ENCODE measurements around the gene TANC1. TPM values are rescaled to one million over a fixed set of nuclear protein-coding genes. Genes with fewer than 3 reads are reported as not detected.
A peak's percentile ranks its signal among the peaks of the same experiment; 100 is the strongest.

TANC1 gene
- total RNA-seq, 1 experiment from 2014 or later, result 2.5 TPM

GRCh38 chr2:159084384-159085370 lies 116.2 kb downstream of the TANC1 start:
- no CpG with 5 or more reads among the region's 7 CpGs for WGBS (ENCODE audit: extremely low coverage, insufficient read length, low lambda C conversion rate)
- no peaks in the 10 kb centered on the region for H3K27me3 ChIP-seq (ENCODE audit: insufficient read depth, low read length)
- Mint-ChIP-seq H3K27ac (0 out of 7 replicates have a peak overlapping the region, but pooled peaks of 1 of the 3 experiments have one; percentile 20), H3K36me3 (ENCODE audit: insufficient read depth in 1 of 3, low read depth in 3 of 3) (no peaks in the 10 kb centered on the region), H3K4me1 (peaks cover 13 to 19% of the 10 kb centered on the region in 2 experiments), H3K27me3 (ENCODE audit: low read depth) (no peaks in the 10 kb centered on the region), H3K9me3 (no peaks in the 10 kb centered on the region; a peak in 1 of 5 replicates), H3K4me3 (no peak overlapping the region)
- H3K14ac ChIP-seq (ENCODE audit: insufficient read depth, low read length), result no peak overlapping the region
- H4K8ac ChIP-seq (replicated peaks; ENCODE audit: insufficient read length, low read depth, low read length), result no peak overlapping the region
- H3K23me2 ChIP-seq (ENCODE audit: insufficient read length, low read depth, low read length, poor library complexity, severe bottlenecking), result no peaks in the 10 kb centered on the region
- H2AK5ac ChIP-seq (ENCODE audit: insufficient read length, low read length), result no peak overlapping the region
- no peak overlapping the region for H3K4me2 ChIP-seq (ENCODE audit: insufficient read depth, insufficient read length, low read length)
- H3K4ac ChIP-seq (ENCODE audit: low read depth, low read length), result no peak overlapping the region
- no peak overlapping the region for H2BK20ac ChIP-seq (ENCODE audit: low read depth, low read length, poor library complexity, severe bottlenecking)
- no peaks in the 10 kb centered on the region for H3K79me2 ChIP-seq (ENCODE audit: insufficient read depth, low read length)
- H2AFZ ChIP-seq (ENCODE audit: low read length), result no peak overlapping the region
- H2BK5ac ChIP-seq (ENCODE audit: insufficient read length, low read length), result no peak overlapping the region
- no peak overlapping the region for H3K18ac ChIP-seq (ENCODE audit: insufficient read length, low read depth, low read length)
- H4K20me1 ChIP-seq (ENCODE audit: control insufficient read depth, insufficient read depth, insufficient read length), result no peaks in the 10 kb centered on the region
- H4K91ac ChIP-seq (ENCODE audit: insufficient read length, low read depth, low read length), result no peak overlapping the region
- no peak overlapping the region for H3T11ph ChIP-seq (ENCODE audit: low read length)
- H3K56ac ChIP-seq (ENCODE audit: insufficient read length, low read depth, low read length), result no peak overlapping the region
- no peak overlapping the region for H3K27ac ChIP-seq (ENCODE audit: insufficient read length, low read depth, low read length)
- no peaks in the 10 kb centered on the region for H3K79me1 ChIP-seq (ENCODE audit: insufficient read depth, low read depth, low read length, poor library complexity, severe bottlenecking)
- no peak overlapping the region for H2BK15ac ChIP-seq (ENCODE audit: low read depth, low read length)
- DNase-seq, result no peak
- TF ChIP-seq, protein P1, sequence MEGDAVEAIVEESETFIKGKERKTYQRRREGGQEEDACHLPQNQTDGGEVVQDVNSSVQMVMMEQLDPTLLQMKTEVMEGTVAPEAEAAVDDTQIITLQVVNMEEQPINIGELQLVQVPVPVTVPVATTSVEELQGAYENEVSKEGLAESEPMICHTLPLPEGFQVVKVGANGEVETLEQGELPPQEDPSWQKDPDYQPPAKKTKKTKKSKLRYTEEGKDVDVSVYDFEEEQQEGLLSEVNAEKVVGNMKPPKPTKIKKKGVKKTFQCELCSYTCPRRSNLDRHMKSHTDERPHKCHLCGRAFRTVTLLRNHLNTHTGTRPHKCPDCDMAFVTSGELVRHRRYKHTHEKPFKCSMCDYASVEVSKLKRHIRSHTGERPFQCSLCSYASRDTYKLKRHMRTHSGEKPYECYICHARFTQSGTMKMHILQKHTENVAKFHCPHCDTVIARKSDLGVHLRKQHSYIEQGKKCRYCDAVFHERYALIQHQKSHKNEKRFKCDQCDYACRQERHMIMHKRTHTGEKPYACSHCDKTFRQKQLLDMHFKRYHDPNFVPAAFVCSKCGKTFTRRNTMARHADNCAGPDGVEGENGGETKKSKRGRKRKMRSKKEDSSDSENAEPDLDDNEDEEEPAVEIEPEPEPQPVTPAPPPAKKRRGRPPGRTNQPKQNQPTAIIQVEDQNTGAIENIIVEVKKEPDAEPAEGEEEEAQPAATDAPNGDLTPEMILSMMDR (conservative IDR thresholded peaks at IDR 0.05), result no peak
- H2BK12ac ChIP-seq (ENCODE audit: insufficient read length, low read depth, low read length), result no peak overlapping the region
- no peak overlapping the region for H3K9ac ChIP-seq (ENCODE audit: extremely low read depth, insufficient read length, low read length)
- no peak overlapping the region for H4K5ac ChIP-seq (ENCODE audit: insufficient read length, low read depth, low read length)
- no peaks in the 10 kb centered on the region for H3K9me3 ChIP-seq (ENCODE audit: control insufficient read depth, low read depth, low read length)
- no peaks in the 10 kb centered on the region for H3K4me1 ChIP-seq (ENCODE audit: insufficient read depth, low read length)
- H2BK120ac ChIP-seq (ENCODE audit: low read depth, low read length, poor library complexity, severe bottlenecking), result no peak overlapping the region
- no peak overlapping the region for H3K23ac ChIP-seq (ENCODE audit: insufficient read length, low read depth, low read length)
